GM19324 (cell line): Measurements from ENCODE around the gene LCOR.

Source experiments
- ATAC-seq: cut with Tn5 transposase; IDR thresholded peaks from one replicate; pipeline ENCODE4 v1.9.1; 2021; ENCODE audit warnings: mild to moderate bottlenecking, moderate library complexity; ENCODE audit not compliant: unreplicated experiment, low FRiP score

LCOR gene

GRCh38 chr10:96880575-96880974 is 48.5 kb downstream of the LCOR start:
- ATAC-seq = no peak

DNA sequence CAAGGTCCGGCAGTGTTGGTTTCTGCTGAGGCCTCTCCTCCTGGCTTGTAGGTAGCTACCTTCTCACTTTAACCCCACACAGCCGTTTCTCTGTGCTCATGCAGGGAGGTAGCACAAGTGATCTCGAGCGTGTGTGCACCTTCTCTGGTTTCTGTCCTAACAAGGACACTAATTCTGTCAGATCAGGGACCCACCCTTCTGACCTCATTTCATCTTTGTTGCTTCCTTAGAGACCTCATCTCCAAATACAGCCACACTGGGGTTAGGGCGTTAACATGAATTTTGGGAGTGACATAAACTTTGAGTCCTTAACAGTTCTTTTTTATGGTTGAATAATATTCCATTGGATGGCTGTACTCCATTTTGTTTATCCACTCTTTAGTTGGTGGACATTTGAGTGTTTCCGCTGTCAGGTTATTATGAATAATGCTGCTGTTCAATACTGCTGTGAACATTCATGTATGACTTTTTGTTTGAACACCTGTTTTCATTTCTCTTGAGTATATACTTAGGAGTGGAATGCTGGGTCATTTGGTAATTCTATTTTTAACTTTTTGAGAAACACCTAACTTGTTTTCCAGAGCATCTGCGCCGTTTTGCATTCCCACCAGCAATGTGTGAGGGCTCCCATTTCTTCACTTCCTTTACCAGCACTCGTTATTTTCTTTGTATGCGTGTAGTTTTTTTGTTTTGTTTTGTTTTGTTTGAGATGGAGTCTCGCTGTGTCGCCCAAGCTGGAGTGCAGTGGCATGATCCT is 57.5 kb downstream of the LCOR start:
- ATAC-seq = no peak

DNA sequence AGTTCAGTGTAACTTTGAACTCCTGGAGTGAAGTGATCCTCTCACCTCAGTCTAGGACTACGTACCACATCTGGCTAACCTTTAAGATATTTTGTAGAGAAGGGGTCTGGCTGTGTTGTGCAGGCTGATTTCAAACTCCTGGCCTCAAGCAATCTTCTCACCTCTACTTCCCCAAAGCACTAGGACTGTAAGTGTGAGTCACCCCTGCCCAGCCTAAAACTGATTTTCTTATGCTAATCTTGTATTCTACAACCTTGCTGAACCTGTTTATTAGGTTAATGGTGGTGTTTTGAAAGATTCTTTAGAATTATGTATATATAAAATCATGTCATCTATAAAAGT is 58.0 kb downstream of the LCOR start:
- no peak for ATAC-seq

GRCh38 chr10:96890580-96890979 is 58.5 kb downstream of the LCOR start:
- ATAC-seq = no peak

DNA sequence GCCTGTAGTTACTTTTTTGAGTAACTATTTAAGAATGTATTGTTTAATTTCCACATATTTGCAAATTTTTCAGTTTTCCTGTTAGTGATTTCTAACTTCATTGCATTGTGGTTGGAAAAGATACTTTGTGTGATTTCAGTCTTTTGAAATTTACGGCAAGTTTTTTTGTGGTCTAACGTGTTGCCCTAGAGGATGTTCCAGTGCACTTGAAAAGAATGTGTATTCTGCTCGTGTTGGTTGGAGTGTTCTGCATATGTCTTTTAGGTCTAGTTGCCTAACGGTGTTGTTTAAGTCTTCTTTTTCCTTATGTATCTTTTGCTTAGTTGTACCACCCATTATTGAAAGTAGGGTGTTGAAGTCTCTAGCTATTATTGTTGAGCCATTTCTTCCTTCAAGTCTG is 59.7 kb downstream of the LCOR start:
- no peak for ATAC-seq

- no peak for ATAC-seq
Measured at GRCh38 chr10:96895662-96896424, 63.7 kb downstream of the LCOR start.

DNA sequence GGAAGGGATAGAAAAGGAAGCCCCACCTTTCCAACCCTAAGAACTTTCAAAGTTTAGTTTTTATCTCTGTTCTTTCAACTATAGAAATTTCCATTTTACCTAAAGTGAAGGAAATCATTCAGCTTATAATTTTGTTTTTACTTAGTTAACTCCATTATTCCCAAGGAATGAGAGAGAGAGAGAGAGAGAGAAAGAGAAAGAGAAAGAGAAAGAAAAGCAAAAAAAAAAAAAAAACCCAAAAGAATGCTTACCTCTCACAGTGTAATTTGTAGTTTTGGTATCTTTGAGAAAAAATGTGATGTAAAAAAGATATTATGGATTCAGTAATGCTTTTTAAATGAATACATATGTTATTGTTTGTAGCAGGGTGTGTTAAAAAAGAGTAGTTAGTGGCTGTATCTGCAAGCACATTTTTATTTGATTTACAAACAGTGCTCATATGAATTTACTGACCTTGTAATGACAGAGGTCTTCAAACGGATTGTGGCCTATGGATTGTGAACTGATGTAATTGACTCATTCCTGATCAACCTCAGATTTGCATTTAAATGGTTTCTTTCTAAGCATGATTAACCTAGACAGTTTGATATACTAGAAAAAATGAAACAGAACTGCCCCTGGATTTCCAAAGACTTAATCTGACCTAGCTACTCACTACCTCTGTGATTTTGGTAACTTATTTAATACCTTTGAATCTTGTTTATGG is 64.9 kb downstream of the LCOR start:
- no peak for ATAC-seq

- no peak for ATAC-seq
Measured at GRCh38 chr10:96902117-96902516, 70.0 kb downstream of the LCOR start.

DNA sequence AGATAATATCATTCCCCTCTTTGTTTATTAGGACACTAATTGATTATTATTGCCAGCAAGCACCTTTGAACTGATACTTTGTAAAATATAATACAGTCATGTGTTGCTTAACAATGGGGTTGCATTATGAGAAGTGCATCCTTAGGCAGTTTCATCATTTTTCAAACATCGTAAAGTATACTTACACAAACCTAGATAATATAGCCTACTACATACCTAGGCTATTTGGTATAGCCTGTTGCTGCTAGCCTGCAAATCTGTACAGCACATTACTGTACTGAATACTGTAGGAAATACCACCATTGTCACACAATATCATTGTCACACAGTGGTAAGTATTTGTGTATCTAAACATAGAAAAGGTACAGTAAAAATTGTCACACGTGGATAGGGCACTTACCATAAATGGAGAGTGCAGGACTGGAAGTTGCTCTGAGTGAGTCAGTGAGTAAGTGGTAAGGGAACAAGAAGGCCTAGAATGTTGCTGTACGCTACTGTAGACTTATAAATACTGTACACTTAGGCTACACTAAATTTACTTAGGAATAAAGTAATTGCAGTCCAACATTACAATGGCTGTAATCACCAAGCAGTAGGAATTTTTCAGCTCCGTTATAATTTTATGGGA is 70.7 kb downstream of the LCOR start:
- no peak for ATAC-seq

GRCh38 chr10:96904648-96905047 is 72.5 kb downstream of the LCOR start:
- no peak for ATAC-seq

DNA sequence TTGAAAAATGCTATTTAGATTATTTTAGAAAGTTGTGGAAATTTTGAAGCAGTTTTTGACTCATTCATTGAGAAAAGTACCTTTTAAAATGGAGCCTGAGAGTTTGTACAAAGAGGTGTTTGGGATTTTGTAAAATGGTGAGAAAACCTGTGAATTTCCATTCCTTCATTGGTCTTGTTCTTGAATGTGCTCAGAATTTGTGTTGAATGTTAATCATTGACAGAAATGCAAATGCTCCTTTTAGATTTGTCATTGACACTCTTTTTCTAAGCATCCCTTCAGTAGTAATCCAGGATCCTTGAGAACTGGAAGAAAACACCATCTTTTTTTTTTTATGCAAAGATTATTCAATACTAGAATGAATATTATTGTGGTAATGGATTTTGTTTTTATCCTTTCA is 74.8 kb downstream of the LCOR start:
- no peak for ATAC-seq

DNA sequence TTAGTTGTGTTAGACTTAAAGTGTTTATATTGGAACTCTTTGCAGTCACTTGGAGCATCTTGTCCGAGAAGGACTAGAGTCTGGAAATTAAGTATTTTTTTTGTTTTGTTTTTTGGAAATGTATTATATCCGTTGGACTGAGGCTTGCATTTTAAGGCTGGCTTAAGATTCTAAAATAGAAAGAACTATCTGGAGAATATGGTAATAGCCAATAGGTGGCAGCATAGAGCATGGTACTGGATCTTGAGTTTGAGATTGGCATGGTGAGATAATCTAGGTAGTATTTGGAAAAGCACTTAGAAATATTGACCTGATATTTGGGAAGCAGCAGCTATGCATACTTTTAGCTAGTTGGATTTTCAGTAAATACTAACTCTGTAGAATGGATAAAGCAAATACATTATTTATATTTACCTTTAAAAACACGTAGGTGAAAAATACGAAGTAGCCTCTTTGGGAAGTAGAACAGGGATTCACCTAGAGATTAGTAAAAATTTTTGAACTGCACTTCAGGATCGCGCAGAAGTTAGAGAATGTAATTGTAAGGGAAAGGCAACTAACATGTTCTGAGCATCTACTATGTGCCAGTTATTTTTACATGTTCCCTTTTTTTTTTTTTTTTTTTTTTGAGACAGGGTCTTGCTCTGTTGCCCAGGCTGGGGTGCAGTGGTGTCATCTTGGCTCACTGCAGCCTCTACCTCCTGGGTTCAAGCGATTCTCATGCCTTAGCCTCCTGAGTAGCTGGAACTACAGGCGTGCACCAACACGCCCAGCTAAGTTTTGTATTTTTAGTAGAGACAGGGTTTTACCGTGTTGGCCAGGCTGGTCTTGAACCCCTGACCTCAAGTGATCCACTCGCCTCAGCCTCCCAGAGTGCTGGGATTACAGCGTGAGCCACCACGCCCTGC is 78.6 kb downstream of the LCOR start:
- no peak for ATAC-seq

GRCh38 chr10:96912405-96912804 is 80.3 kb downstream of the LCOR start:
- ATAC-seq = no peak

DNA sequence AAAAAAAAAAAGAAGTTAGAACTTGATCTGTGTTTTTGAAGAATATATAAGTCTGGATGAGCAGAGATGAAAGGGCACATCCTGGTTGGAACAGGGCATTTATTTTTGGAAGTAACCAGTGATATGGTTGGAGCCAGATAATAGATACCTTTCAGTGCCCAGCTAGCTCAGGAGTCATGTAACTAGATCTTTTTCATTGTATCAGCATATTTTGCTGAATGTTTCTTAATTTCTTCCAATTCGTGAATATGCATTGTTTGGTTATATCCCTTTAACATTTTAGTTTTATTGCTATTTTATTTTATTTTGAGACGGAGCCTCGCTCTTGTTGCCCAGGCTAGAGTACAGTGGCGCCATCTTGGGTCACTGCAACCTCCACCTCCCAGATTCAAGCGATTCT is 81.8 kb downstream of the LCOR start:
- ATAC-seq = no peak

- ATAC-seq = no peak
Measured at GRCh38 chr10:96917628-96918027, 85.5 kb downstream of the LCOR start.

DNA sequence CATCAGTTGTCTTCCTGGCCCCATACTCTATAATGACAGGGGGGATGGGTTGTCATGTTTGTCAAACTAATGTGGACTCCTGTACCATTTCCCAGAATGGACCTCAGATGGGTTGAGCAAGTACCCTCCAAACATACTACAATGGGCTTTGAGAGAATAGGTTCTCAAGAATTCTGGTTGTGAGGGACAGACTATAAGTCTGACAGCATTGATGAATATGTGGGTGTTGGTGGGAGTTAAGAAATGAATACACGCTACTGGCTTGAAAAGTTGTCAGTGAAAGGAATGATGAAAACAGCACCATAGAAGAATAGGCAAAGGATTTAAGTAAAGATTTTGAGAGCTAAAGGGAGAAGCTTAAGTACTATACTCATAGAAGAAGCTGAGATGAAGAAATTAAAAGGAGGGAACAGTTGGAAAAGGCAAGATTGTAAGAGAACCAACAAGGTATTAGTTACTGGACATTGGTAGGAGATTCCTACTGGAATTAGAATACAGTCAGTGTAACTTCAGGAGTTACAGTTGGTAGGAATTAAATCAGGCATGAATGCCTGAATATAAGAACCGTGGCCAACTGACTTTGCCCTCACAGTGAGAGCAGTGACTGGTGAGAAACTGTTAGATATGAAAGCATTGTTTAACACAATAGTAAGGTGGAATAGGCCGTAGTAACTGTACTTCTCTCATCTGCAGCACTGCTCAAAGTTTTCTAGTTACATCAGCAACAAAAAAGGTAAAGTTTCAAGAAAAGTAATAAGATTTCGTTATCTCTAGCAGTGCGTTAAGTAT is 86.3 kb downstream of the LCOR start:
- no peak for ATAC-seq

DNA sequence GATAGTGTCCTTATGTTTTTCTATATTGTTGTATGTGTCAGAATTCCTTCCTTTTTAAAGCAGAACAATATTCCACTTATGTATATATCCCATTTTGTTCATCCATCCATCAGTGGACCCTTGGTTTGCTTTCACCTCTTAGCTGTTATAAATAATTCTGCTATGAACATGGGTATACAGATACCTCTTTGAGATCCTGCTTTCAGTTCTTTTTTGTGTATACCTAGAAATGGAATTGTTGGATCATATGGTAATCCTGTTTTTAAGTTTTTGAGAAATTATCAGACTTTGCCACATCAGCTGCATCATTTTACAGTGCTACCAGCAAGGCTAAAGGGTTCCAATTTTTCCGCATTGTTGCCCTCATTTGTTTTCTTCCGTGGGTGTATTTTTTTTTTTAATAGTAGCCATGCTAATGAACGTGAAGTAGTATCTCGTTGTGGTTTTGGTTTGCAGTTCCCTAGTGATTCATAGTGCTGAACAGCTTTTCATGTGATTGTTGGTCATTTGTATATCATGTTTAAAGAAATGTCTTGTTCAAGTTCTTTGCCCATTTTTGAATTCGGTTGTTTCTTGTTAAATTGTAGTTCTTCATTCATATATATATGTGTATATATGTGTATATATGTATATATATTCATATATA is 87.8 kb downstream of the LCOR start:
- ATAC-seq = no peak

DNA sequence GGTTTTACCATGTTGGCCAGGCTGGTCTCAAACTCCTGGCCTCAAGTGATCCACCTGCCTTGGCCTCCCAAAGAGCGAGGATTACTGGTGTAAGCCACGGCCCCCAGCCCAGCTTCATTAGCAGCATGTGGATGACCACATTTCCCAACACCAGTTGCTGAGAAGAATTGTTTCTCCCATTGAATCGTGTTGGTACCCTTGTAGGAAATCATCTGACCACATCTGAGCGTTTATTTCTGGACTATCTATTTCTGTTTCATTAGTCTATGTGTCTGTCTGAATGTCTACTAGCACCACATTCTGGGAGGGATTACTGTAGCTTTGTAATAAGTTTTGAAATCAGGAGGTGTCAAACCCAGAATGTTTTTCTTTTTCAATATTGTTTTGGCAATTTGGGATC is 89.6 kb downstream of the LCOR start:
- ATAC-seq = no peak
